Neural crest cell (in vitro differentiated cells): ENCODE data around the gene YIF1A. TPM values are rescaled to one million over a fixed set of nuclear protein-coding genes. Genes with fewer than 3 reads are reported as not detected.
"Not testable (repeated sequence)": the region's sequence is repeated elsewhere in the genome, so short reads cannot be mapped to it uniquely, and the experiment has no call there.

Experiments used
- DNase-seq: peaks from one replicate; pipeline ENCODE4 v3.0.0; 2021; ENCODE audit warnings: low read depth, mixed read lengths, low spot score
- H3K27ac Mint-ChIP-seq: one replicate; pipeline ENCODE4 v1.8.0; 2021; ENCODE audit warnings: mild to moderate bottlenecking, mixed read lengths; ENCODE audit not compliant: unreplicated experiment
- H3K27me3 Mint-ChIP-seq: 2 replicates; pipeline ENCODE4 v1.8.0; 2021; ENCODE audit warnings: low read depth, mild to moderate bottlenecking, mixed read lengths
- H3K36me3 Mint-ChIP-seq: 2 replicates; pipeline ENCODE4 v1.8.0; 2021; ENCODE audit warnings: low read depth, mild to moderate bottlenecking, mixed read lengths
- H3K4me1 Mint-ChIP-seq: 2 replicates; pipeline ENCODE4 v1.8.0; 2021; ENCODE audit warnings: mixed read lengths
- H3K4me3 Mint-ChIP-seq: one replicate; pipeline ENCODE4 v1.8.0; 2021; ENCODE audit warnings: mild to moderate bottlenecking, mixed read lengths
- H3K9me3 Mint-ChIP-seq: 2 replicates; pipeline ENCODE4 v1.8.0; 2021; ENCODE audit warnings: mixed read lengths
- total RNA-seq: library from RNA; stranded (reverse); gene quantifications from 2 replicates; pipeline ENCODE4 v1.2.1, GENCODE V29; 2021
- TF ChIP-seq, protein P1 (sequence below): fragments of 200-600 bp; sonication (generic); conservative IDR thresholded peaks from 2 replicates; pipeline ENCODE4 v1.5.0; 2021; ENCODE audit warnings: antibody characterized with exemption, mild to moderate bottlenecking

The YIF1A gene
- total RNA-seq, 1 donor from 2014 or later = 60.9 TPM

DNA sequence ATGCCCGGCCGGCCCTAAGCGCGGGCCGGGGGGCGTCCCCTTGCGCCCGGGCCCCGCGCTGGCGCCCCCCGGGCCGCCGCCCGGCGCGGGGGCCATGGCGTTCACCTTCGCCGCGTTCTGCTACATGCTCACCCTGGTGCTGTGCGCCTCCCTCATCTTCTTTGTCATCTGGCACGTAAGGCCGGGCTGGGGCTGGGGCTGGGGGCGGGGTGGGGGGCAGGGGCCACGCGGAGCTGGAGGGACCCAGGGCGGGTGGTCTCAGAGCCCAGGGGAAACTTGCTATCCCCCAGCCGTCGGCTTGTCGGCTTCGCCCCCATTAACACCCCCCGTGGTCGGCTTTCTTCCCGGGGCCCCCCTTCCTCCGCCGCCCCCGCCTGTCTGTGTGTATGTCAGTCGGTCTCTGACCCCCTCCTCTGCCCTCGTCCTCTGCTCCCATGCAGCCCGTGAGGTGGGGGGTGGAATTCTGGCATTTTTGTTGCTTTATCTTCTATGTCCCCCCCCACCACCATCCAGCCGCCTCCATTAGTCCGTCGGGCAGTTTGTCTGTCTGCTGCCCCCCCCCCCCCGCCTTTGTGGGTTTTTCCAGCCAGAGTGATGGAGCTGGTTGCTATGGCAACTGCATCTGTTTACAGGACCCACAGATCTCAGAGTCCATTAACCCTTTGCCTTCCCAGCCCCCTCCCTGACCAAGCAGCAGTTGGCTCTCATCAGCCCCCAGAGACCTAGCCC is 10.4 kb downstream of the YIF1A start:
- peaks cover 46% of the 10 kb centered on the region for H3K4me1 Mint-ChIP-seq
- H3K27ac Mint-ChIP-seq = peak overlapping the region; percentile 19
- H3K36me3 Mint-ChIP-seq = no peaks in the 10 kb centered on the region
- peak overlapping the region; percentile 90 for H3K4me3 Mint-ChIP-seq
- TF ChIP-seq, protein P1, sequence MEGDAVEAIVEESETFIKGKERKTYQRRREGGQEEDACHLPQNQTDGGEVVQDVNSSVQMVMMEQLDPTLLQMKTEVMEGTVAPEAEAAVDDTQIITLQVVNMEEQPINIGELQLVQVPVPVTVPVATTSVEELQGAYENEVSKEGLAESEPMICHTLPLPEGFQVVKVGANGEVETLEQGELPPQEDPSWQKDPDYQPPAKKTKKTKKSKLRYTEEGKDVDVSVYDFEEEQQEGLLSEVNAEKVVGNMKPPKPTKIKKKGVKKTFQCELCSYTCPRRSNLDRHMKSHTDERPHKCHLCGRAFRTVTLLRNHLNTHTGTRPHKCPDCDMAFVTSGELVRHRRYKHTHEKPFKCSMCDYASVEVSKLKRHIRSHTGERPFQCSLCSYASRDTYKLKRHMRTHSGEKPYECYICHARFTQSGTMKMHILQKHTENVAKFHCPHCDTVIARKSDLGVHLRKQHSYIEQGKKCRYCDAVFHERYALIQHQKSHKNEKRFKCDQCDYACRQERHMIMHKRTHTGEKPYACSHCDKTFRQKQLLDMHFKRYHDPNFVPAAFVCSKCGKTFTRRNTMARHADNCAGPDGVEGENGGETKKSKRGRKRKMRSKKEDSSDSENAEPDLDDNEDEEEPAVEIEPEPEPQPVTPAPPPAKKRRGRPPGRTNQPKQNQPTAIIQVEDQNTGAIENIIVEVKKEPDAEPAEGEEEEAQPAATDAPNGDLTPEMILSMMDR = no peak
- no peak for DNase-seq
- peaks cover 20% of the 10 kb centered on the region for H3K27me3 Mint-ChIP-seq
- no peaks in the 10 kb centered on the region for H3K9me3 Mint-ChIP-seq

DNA sequence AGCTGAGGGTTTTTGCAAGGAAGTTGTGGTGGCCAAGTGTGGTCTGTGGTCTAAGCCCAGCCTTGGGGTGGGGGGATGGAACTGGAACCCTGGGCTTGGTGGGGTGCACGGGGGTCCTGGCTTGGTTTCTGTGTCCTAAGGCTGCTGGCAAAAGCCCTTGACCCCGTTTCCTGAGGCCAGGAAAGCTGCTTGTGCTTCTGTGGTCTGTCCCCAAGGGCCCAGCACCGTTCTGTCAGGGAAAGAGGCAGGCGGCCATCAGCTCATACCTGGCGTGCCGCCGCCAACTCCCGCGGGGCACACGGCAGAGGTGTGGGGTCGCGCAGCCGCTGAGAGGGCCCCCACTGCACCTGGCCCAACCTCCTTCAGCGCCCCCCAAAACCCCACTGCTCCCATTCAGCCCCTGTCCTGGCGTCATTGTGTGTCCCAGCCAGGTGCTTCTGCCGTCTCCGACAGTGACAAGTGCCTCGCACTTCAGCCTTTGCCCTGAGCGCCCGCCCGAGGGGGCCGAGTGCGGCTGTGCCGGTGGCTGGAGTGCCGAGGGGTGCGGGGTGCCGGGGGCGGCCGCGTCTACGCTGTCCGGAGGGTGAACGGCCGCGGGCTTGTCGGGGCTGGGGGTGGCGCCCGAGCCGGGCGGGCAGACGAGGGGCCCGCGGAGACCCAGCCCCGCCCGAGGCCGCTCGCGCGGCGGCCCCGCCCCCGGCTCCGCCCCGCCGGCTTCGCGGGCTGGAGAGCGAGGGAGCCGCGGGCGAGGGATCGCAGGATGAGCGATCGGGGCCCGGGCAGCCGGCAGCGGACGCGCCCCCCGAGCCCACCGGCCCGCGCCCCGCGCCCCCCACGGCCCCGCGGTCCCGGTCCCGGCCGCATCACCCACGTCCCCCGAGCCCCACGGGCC is 11.2 kb downstream of the YIF1A start, which contains the start of gene CNIH2:
TSS of gene CNIH2 (plus strand) at position 705 of the 892 bp plus-strand sequence. CDS start 282 bp downstream, outside the sequence.
- Mint-ChIP-seq H3K4me3 (peak within 1 kb of the TSS; percentile 90), H3K9me3 (no peaks in the 10 kb centered on the region), H3K4me1 (peaks cover 40% of the 10 kb centered on the region), H3K27me3 (peaks cover 20% of the 10 kb centered on the region), H3K36me3 (peaks cover 2% of the 10 kb centered on the region), H3K27ac (peak within 1 kb of the TSS; percentile 19)
- TF ChIP-seq, protein P1 = no peak
- DNase-seq = peak; percentile 48

DNA sequence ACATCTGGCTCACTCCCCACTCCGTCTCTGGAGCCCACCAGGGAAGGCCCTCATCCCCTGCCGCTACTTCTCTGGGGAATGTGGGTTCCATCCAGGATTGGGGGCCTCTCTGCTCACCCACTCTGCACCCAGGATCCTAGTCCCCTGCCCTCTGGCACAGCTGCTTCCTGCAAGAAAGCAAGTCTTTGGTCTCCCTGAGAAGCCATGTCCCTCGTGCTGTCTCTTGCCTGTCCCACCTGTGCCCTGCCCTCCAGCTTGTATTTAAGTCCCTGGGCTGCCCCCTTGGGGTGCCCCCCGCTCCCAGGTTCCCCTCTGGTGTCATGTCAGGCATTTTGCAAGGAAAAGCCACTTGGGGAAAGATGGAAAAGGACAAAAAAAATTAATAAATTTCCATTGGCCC is 11.9 kb downstream of the YIF1A start:
- H3K36me3 Mint-ChIP-seq, H3K9me3 Mint-ChIP-seq, DNase-seq: not testable (repeated sequence)
- peak overlapping the region; percentile 12 for H3K27ac Mint-ChIP-seq
- H3K27me3 Mint-ChIP-seq = peaks cover 20% of the 10 kb centered on the region
- peak overlapping the region; percentile 66 for H3K4me3 Mint-ChIP-seq
- peaks cover 33% of the 10 kb centered on the region for H3K4me1 Mint-ChIP-seq

DNA sequence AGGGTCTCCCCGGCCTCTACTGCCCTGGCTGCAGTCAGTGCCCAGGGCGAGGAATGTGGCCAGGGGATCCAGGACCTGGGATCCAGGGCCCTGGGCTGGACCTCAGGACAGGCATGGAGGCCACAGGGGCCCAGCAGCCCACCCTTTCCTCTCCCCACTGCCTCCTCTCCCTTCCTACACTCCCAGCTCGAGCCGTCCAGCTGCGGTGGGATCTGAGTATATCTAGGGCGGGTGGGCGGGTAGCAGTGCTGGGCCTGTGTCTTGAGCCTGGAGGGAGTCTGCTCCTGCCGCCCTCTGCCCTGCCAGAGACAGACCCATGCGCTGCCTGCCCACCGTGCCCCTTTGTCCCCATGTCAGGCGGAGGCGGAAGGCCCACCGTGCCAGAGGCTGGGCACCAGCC is 12.3 kb downstream of the YIF1A start:
- not testable (repeated sequence) for H3K36me3 Mint-ChIP-seq, H3K9me3 Mint-ChIP-seq, H3K27ac Mint-ChIP-seq, DNase-seq
- Mint-ChIP-seq H3K27me3 (peaks cover 20% of the 10 kb centered on the region), H3K4me1 (peaks cover 29% of the 10 kb centered on the region), H3K4me3 (peak overlapping the region; percentile 66)

DNA sequence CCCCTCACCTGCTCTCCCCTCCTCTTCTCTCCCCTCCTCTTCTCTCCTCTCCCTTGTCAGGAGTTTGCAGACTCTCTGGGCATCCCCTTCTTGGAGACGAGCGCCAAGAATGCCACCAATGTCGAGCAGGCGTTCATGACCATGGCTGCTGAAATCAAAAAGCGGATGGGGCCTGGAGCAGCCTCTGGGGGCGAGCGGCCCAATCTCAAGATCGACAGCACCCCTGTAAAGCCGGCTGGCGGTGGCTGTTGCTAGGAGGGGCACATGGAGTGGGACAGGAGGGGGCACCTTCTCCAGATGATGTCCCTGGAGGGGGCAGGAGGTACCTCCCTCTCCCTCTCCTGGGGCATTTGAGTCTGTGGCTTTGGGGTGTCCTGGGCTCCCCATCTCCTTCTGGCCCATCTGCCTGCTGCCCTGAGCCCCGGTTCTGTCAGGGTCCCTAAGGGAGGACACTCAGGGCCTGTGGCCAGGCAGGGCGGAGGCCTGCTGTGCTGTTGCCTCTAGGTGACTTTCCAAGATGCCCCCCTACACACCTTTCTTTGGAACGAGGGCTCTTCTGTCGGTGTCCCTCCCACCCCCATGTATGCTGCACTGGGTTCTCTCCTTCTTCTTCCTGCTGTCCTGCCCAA is 12.8 kb downstream of the YIF1A start:
- no peak overlapping the region for H3K27ac Mint-ChIP-seq
- peaks cover 2% of the 10 kb centered on the region for H3K36me3 Mint-ChIP-seq
- DNase-seq = no peak
- H3K4me1 Mint-ChIP-seq = peaks cover 23% of the 10 kb centered on the region
- TF ChIP-seq, protein P1 = no peak
- peaks cover 15% of the 10 kb centered on the region for H3K27me3 Mint-ChIP-seq
- no peaks in the 10 kb centered on the region for H3K9me3 Mint-ChIP-seq
- H3K4me3 Mint-ChIP-seq = peak overlapping the region; percentile 66

DNA sequence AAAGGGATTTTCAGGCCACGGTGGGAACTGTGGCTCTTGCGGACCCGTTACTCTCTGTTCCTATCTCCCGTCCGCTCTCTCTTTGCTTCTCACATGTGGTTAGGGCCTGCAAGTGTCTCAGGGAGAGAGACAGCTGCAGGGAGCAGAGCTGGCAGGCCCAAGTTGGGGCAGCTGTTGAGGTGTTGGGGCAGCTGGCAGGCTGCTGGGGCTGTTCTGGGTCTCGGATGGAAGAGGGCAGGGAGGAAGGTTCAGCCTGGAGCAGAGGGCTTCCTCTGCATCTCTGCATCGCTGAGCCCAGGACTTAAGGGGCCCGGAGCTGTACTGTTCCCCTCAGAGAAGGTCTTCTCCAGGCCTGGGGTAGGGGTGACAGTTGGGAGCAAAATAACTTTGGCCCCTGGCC is 13.5 kb downstream of the YIF1A start:
- Mint-ChIP-seq H3K36me3 (peaks cover 5% of the 10 kb centered on the region), H3K9me3 (no peaks in the 10 kb centered on the region), H3K4me1 (peaks cover 19% of the 10 kb centered on the region), H3K4me3 (peak overlapping the region; percentile 66), H3K27me3 (peaks cover 11% of the 10 kb centered on the region), H3K27ac (no peak overlapping the region)
- TF ChIP-seq, protein P1 = no peak
- DNase-seq = no peak
